Measurements from ENCODE around the gene ALKBH5. TPM values are rescaled to one million over a fixed set of nuclear protein-coding genes. Genes with fewer than 3 reads are reported as not detected.
A peak's percentile ranks its signal among the peaks of the same experiment; 100 is the strongest.

Gene ALKBH5
- total RNA-seq, 1 experiment from 2014 or later: 94.5 TPM

DNA sequence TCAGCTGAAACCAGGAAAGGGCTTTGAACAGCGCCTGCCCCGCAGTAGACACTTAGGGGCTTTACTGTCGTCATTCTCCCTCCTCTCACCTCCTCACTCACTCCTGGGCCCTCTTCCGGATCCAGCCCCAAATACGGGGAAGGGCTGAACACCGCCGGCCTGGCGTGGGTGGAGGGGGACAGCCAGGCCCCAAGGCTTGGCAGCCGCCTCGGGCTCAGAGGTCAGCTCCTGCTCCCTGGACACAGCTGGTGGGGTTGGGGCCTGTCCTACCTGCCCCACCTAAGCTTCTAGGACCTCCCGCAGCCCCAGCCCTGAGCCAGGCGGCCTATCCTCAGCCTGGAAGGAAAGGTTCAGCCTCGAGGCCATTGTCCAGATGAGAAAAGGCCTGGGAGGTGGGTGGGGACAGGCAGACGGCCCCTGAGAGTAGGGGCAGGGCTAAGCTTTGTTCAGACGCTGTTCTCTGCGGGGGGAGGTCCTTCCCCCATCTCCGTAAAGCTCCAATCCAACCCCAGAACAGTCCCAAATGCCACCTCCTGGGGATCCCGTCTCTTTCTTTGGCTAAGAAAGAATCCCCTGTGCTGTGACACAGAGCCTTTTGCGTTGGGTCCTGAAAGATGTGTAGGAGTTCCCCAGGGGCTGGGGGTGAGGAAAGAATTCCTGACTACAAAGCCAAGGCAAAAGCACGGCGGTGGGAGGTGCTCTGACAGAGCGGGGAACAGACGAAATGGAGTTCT, 40.9 kb downstream of the ALKBH5 start:
- DNase-seq (ENCODE audit: low read depth, low spot score) (no peak), ATAC-seq (0 out of 2 replicates have a peak, but pooled peaks have one; percentile 18)
- POLR2A ChIA-PET: no interaction called here
- CTCF ChIA-PET: interaction anchor here (1.3 kb wide), 1 partner anchor 83 kb away, joined by 5 read pairs; no protein-coding TSS in a partner anchor
- in situ Hi-C loops (cut with HindIII; ENCODE audit: low pct_unique_long_range_greater_than_20kb, low sequenced_read_pairs): no loop called here
- TF ChIP-seq POLR2AphosphoS5 (IDR thresholded peaks at IDR 0.05; ENCODE audit: low read depth, low read length) (no peak), TCF7L2 (IDR thresholded peaks at IDR 0.05; ENCODE audit: low read depth, low read length) (no peak), SIN3A (IDR thresholded peaks at IDR 0.05; ENCODE audit: borderline replicate concordance, insufficient read depth, low read depth, low read length) (no peak)
- TF ChIP-seq, protein P1, sequence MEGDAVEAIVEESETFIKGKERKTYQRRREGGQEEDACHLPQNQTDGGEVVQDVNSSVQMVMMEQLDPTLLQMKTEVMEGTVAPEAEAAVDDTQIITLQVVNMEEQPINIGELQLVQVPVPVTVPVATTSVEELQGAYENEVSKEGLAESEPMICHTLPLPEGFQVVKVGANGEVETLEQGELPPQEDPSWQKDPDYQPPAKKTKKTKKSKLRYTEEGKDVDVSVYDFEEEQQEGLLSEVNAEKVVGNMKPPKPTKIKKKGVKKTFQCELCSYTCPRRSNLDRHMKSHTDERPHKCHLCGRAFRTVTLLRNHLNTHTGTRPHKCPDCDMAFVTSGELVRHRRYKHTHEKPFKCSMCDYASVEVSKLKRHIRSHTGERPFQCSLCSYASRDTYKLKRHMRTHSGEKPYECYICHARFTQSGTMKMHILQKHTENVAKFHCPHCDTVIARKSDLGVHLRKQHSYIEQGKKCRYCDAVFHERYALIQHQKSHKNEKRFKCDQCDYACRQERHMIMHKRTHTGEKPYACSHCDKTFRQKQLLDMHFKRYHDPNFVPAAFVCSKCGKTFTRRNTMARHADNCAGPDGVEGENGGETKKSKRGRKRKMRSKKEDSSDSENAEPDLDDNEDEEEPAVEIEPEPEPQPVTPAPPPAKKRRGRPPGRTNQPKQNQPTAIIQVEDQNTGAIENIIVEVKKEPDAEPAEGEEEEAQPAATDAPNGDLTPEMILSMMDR (IDR thresholded peaks at IDR 0.05): no peak
- TF ChIP-seq, protein P2, sequence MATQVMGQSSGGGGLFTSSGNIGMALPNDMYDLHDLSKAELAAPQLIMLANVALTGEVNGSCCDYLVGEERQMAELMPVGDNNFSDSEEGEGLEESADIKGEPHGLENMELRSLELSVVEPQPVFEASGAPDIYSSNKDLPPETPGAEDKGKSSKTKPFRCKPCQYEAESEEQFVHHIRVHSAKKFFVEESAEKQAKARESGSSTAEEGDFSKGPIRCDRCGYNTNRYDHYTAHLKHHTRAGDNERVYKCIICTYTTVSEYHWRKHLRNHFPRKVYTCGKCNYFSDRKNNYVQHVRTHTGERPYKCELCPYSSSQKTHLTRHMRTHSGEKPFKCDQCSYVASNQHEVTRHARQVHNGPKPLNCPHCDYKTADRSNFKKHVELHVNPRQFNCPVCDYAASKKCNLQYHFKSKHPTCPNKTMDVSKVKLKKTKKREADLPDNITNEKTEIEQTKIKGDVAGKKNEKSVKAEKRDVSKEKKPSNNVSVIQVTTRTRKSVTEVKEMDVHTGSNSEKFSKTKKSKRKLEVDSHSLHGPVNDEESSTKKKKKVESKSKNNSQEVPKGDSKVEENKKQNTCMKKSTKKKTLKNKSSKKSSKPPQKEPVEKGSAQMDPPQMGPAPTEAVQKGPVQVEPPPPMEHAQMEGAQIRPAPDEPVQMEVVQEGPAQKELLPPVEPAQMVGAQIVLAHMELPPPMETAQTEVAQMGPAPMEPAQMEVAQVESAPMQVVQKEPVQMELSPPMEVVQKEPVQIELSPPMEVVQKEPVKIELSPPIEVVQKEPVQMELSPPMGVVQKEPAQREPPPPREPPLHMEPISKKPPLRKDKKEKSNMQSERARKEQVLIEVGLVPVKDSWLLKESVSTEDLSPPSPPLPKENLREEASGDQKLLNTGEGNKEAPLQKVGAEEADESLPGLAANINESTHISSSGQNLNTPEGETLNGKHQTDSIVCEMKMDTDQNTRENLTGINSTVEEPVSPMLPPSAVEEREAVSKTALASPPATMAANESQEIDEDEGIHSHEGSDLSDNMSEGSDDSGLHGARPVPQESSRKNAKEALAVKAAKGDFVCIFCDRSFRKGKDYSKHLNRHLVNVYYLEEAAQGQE (IDR thresholded peaks at IDR 0.05; ENCODE audit: insufficient read depth in 1 of 2, low read depth in 2 of 2, low read length in 1 of 2): no peak
- Histone ChIP-seq H3K27me3 (ENCODE audit: control insufficient read depth, insufficient read depth, low read length) (no peaks in the 10 kb centered on the region), H3K4me3 (ENCODE audit: low read depth in 2 of 2, low read length in 2 of 2) (peak overlapping the region; percentile 29 to 53), H3K27ac (ENCODE audit: low read length) (peak overlapping the region; percentile 68), H3K4me1 (ENCODE audit: control insufficient read depth, insufficient read depth, low read length) (peaks cover 7% of the 10 kb centered on the region), H3K9me3 (ENCODE audit: control insufficient read depth, insufficient read depth, low read depth, low read length) (no peaks in the 10 kb centered on the region), H3K36me3 (ENCODE audit: control insufficient read depth, insufficient read depth, low read length) (no peaks in the 10 kb centered on the region)
- intact Hi-C loops (cut with micrococcal nuclease; ENCODE audit: unreplicated experiment): no loop called here
- no TSS peak for BruUV-seq (replicated peaks)

DNA sequence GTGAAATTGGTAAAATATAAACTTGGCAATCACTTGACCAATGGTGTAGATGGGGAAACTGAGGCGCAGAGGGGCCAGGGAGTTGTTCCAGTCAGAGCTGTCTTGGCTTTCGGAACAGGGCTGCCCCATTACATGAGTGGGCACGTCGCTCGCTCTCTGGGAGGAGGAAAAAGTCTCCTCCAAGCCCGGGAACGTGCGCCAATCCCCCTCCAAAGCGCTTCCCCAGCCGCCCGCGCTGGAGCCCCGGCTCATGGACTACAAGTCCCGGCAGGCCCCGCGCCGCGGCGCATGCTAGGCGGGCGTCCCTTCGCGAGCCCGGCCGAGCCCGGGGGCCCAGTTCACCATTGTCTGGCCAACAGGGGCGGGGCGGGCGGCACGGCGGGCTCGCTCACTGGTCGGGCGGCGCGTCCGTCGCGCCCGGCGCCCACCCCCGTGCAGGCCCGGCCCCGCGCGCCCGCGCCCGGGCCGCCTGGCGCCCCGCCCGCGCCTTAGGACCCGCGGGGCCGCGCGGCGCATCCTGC, 41.6 kb downstream of the ALKBH5 start, which contains the start of gene LLGL1:
Gene LLGL1 (plus strand): TSS at position 515 of the 521 bp plus-strand sequence. CDS start 48 bp downstream, outside the sequence.
- Histone ChIP-seq H3K4me3 (ENCODE audit: low read depth in 2 of 2, low read length in 2 of 2) (peak within 1 kb of the TSS; percentile 72 to 80), H3K4me1 (ENCODE audit: control insufficient read depth, insufficient read depth, low read length) (peaks cover 7% of the 10 kb centered on the region), H3K27ac (ENCODE audit: low read length) (peak within 1 kb of the TSS; percentile 76), H3K9me3 (ENCODE audit: control insufficient read depth, insufficient read depth, low read depth, low read length) (no peaks in the 10 kb centered on the region), H3K27me3 (ENCODE audit: control insufficient read depth, insufficient read depth, low read length) (no peaks in the 10 kb centered on the region), H3K36me3 (ENCODE audit: control insufficient read depth, insufficient read depth, low read length) (no peaks in the 10 kb centered on the region)
- in situ Hi-C loops (cut with HindIII; ENCODE audit: low pct_unique_long_range_greater_than_20kb, low sequenced_read_pairs) (no loop called here), intact Hi-C loops (cut with micrococcal nuclease; ENCODE audit: unreplicated experiment) (no loop called here)
- TF ChIP-seq, protein P1 (IDR thresholded peaks at IDR 0.05): no peak
- TF ChIP-seq POLR2AphosphoS5 (IDR thresholded peaks at IDR 0.05; ENCODE audit: low read depth, low read length) (no peak), SIN3A (IDR thresholded peaks at IDR 0.05; ENCODE audit: borderline replicate concordance, insufficient read depth, low read depth, low read length) (no peak), TCF7L2 (IDR thresholded peaks at IDR 0.05; ENCODE audit: low read depth, low read length) (no peak)
- TF ChIP-seq, protein P2 (IDR thresholded peaks at IDR 0.05; ENCODE audit: insufficient read depth in 1 of 2, low read depth in 2 of 2, low read length in 1 of 2): no peak
- ChIA-PET CTCF (no interaction called here), POLR2A (no interaction called here)
- no peak for DNase-seq (ENCODE audit: low read depth, low spot score)
- no TSS peak for BruUV-seq (replicated peaks)
- ATAC-seq: peak; percentile 98
